HEK293 (cell line): Measurements from ENCODE around the gene ZSCAN30.

Experiments used
- GLIS1 ChIP-seq: fragments of 450-650 bp; formaldehyde crosslinking; IDR thresholded peaks from 2 replicates; pipeline ENCODE4 v1.5.1; 2016; ENCODE audit warnings: missing biosample characterization, missing genetic modification characterization
- GLIS2 ChIP-seq: fragments of 450-650 bp; formaldehyde crosslinking; IDR thresholded peaks from 2 replicates; pipeline ENCODE4 v1.5.1; 2016; ENCODE audit warnings: missing biosample characterization, missing genetic modification characterization
- HOXC10 ChIP-seq: sonication (generic); formaldehyde crosslinking; IDR thresholded peaks from 2 replicates; pipeline ENCODE4 v1.8.1; 2023; ENCODE audit warnings: mild to moderate bottlenecking, missing genetic modification reagents
- IKZF3 ChIP-seq: fragments of 450-650 bp; IDR thresholded peaks from 2 replicates; pipeline ENCODE4 v1.5.0; 2018; ENCODE audit warnings: missing biosample characterization, mild to moderate bottlenecking, missing genetic modification characterization, moderate library complexity
- KLF1 ChIP-seq: fragments of 450-650 bp; formaldehyde crosslinking; IDR thresholded peaks from 2 replicates; pipeline ENCODE4 v1.5.1; 2016; ENCODE audit warnings: missing biosample characterization, missing genetic modification characterization
- KLF9 ChIP-seq: fragments of 450-650 bp; formaldehyde crosslinking; IDR thresholded peaks from 2 replicates; pipeline ENCODE4 v1.5.1; 2016; ENCODE audit warnings: missing biosample characterization, missing genetic modification characterization, low read depth
- OSR2 ChIP-seq: fragments of 450-650 bp; formaldehyde crosslinking; IDR thresholded peaks from 2 replicates; pipeline ENCODE4 v1.5.1; 2016; ENCODE audit warnings: missing biosample characterization, missing genetic modification characterization
- OVOL3 ChIP-seq: fragments of 450-650 bp; formaldehyde crosslinking; IDR thresholded peaks from 2 replicates; pipeline ENCODE4 v1.5.1; 2016; ENCODE audit warnings: missing biosample characterization, missing genetic modification characterization
- SP2 ChIP-seq: fragments of 450-650 bp; formaldehyde crosslinking; IDR thresholded peaks from 2 replicates; pipeline ENCODE4 v1.5.1; 2016; ENCODE audit warnings: missing biosample characterization, missing genetic modification characterization
- SP7 ChIP-seq: fragments of 450-650 bp; formaldehyde crosslinking; IDR thresholded peaks from 2 replicates; pipeline ENCODE4 v1.5.1; 2016; ENCODE audit warnings: missing biosample characterization, missing genetic modification characterization
- TRIM28 ChIP-seq: IDR thresholded peaks from 2 replicates; pipeline ENCODE4 v1.6.1; 2011; ENCODE audit warnings: low read length, control low read depth, borderline replicate concordance
- YY1 ChIP-seq: fragments of 450-650 bp; formaldehyde crosslinking; IDR thresholded peaks from 2 replicates; pipeline ENCODE4 v1.5.1; 2018; ENCODE audit warnings: missing biosample characterization, missing genetic modification characterization
- ZBTB10 ChIP-seq: fragments of 450-650 bp; formaldehyde crosslinking; IDR thresholded peaks from 2 replicates; pipeline ENCODE4 v1.5.1; 2016; ENCODE audit warnings: missing biosample characterization, missing genetic modification characterization
- ZBTB17 ChIP-seq: fragments of 450-650 bp; formaldehyde crosslinking; IDR thresholded peaks from 2 replicates; pipeline ENCODE4 v1.5.1; 2016; ENCODE audit warnings: missing biosample characterization, missing genetic modification characterization
- ZBTB20 ChIP-seq: fragments of 450-650 bp; formaldehyde crosslinking; IDR thresholded peaks from 2 replicates; pipeline ENCODE4 v1.5.1; 2016; ENCODE audit warnings: missing biosample characterization, missing genetic modification characterization
- ZBTB48 ChIP-seq: fragments of 450-650 bp; formaldehyde crosslinking; IDR thresholded peaks from 2 replicates; pipeline ENCODE4 v1.5.1; 2016; ENCODE audit warnings: missing biosample characterization, missing genetic modification characterization
- ZFHX2 ChIP-seq: fragments of 450-650 bp; formaldehyde crosslinking; conservative IDR thresholded peaks from 2 replicates; pipeline ENCODE4 v1.5.1; 2016; ENCODE audit warnings: missing biosample characterization, missing genetic modification characterization
- ZFP69B ChIP-seq: fragments of 450-650 bp; formaldehyde crosslinking; IDR thresholded peaks from 2 replicates; pipeline ENCODE4 v1.5.1; 2016; ENCODE audit warnings: missing biosample characterization, missing genetic modification characterization
- ZIC2 ChIP-seq: fragments of 450-650 bp; formaldehyde crosslinking; IDR thresholded peaks from 2 replicates; pipeline ENCODE4 v1.5.1; 2016; ENCODE audit warnings: missing biosample characterization, missing genetic modification characterization
- ZNF157 ChIP-seq: fragments of 450-650 bp; formaldehyde crosslinking; IDR thresholded peaks from 2 replicates; pipeline ENCODE4 v1.5.1; 2016; ENCODE audit warnings: missing biosample characterization, missing genetic modification characterization
- ZNF169 ChIP-seq: fragments of 450-650 bp; formaldehyde crosslinking; IDR thresholded peaks from 2 replicates; pipeline ENCODE4 v1.5.1; 2016; ENCODE audit warnings: missing biosample characterization, missing genetic modification characterization
- ZNF274 ChIP-seq, 2 experiments: fragments of 200-500 bp in 1 of 2; fragments of 450-650 bp in 1 of 2; sonication (Bioruptor generic) in 1 of 2; formaldehyde crosslinking in 1 of 2; IDR thresholded peaks; 2 replicates each; pipeline versions ENCODE4 v1.5.1 to v1.6.1; 2014 to 2016; ENCODE audit warnings: borderline replicate concordance in 1 of 2, inconsistent platforms in 1 of 2, low read length in 1 of 2, missing biosample characterization in 1 of 2, missing genetic modification characterization in 1 of 2
- ZNF335 ChIP-seq: fragments of 450-650 bp; formaldehyde crosslinking; conservative IDR thresholded peaks from 2 replicates; pipeline ENCODE4 v1.5.1; 2016; ENCODE audit warnings: missing biosample characterization, missing genetic modification characterization
- ZNF501 ChIP-seq: fragments of 450-650 bp; formaldehyde crosslinking; IDR thresholded peaks from 2 replicates; pipeline ENCODE4 v1.5.1; 2016; ENCODE audit warnings: missing biosample characterization, missing genetic modification characterization
- ZNF529 ChIP-seq: fragments of 450-650 bp; formaldehyde crosslinking; IDR thresholded peaks from 2 replicates; pipeline ENCODE4 v1.5.1; 2017; ENCODE audit warnings: missing genetic modification characterization, missing biosample characterization; ENCODE audit not compliant: insufficient replicate concordance
- ZNF791 ChIP-seq: fragments of 450-650 bp; formaldehyde crosslinking; IDR thresholded peaks from 2 replicates; pipeline ENCODE4 v1.5.1; 2016; ENCODE audit warnings: missing biosample characterization, missing genetic modification characterization
- ZSCAN30 ChIP-seq: fragments of 450-650 bp; IDR thresholded peaks from 2 replicates; pipeline ENCODE4 v1.5.1; 2018; ENCODE audit warnings: missing biosample characterization, mild to moderate bottlenecking, missing genetic modification characterization, moderate library complexity
- ZXDB ChIP-seq: fragments of 450-650 bp; formaldehyde crosslinking; IDR thresholded peaks from 2 replicates; pipeline ENCODE4 v1.5.1; 2016; ENCODE audit warnings: missing biosample characterization, missing genetic modification characterization
- TF ChIP-seq, protein P1 (sequence below): fragments of 450-650 bp; formaldehyde crosslinking; IDR thresholded peaks from 2 replicates; pipeline ENCODE4 v1.5.1; 2016; ENCODE audit warnings: missing biosample characterization, missing genetic modification characterization
- TF ChIP-seq, protein P2 (sequence below): fragments of 450-650 bp; formaldehyde crosslinking; IDR thresholded peaks from 2 replicates; pipeline ENCODE4 v1.5.1; 2017; ENCODE audit warnings: missing biosample characterization, missing genetic modification characterization
- TF ChIP-seq, protein P3 (sequence below): IDR thresholded peaks from 2 replicates; pipeline ENCODE4 v1.6.1; 2011; ENCODE audit warnings: mild to moderate bottlenecking, low read depth, low read length, borderline replicate concordance

The ZSCAN30 gene

GRCh38 chr18:35240664-35241447 is 49.2 kb downstream of the ZSCAN30 start, which contains the start of gene ZNF397 (continued):
- TF ChIP-seq ZBTB10 (tag by site-specific recombination) (0 out of 2 replicates have a peak, but pooled peaks have one; percentile 33), ZXDB (tag by site-specific recombination) (peak; percentile 75), ZBTB48 (tag by site-specific recombination) (peak; percentile 63), ZIC2 (tag by site-specific recombination) (peak; percentile 9; the same call in 1 of the 2 replicates), ZNF501 (tag by site-specific recombination) (peak; percentile 80), ZNF169 (no peak), ZNF157 (no peak), OVOL3 (no peak), ZBTB17 (tag by site-specific recombination) (0 out of 2 replicates have a peak, but pooled peaks have one; percentile 35), GLIS2 (tag by site-specific recombination) (peak; percentile 71), ZNF335 (tag by site-specific recombination) (peak; percentile 100), ZFP69B (tag by site-specific recombination) (peak; percentile 69; the same call in 1 of the 2 replicates), ZNF791 (no peak), YY1 (tag by site-specific recombination) (no peak), GLIS1 (peak; percentile 47; the same call in 1 of the 2 replicates), HOXC10 (CRISPR knock-in tag) (0 out of 2 replicates have a peak, but pooled peaks have one; percentile 24), ZFHX2 (peak; percentile 49; the same call in 1 of the 2 replicates), KLF9 (tag by site-specific recombination) (peak; percentile 55; the same call in 1 of the 2 replicates), ZNF529 (tag by site-specific recombination) (no peak), ZNF274 (IDR thresholded peaks at IDR 0.05; ENCODE audit: low read length) (no peak), ZNF274 (tag by site-specific recombination; IDR thresholded peaks at IDR 0.05; ENCODE audit: borderline replicate concordance) (no peak), OSR2 (0 out of 2 replicates have a peak, but pooled peaks have one; percentile 26), ZSCAN30 (peak; percentile 52), KLF1 (0 out of 2 replicates have a peak, but pooled peaks have one; percentile 20), ZBTB20 (tag by site-specific recombination) (peak; percentile 59; the same call in 1 of the 2 replicates), SP7 (tag by site-specific recombination) (peak; percentile 59), TRIM28 (peak; percentile 53; the same call in 1 of the 2 replicates), IKZF3 (tag by site-specific recombination) (peak; percentile 63), SP2 (peak; percentile 91)
- TF ChIP-seq, protein P1, sequence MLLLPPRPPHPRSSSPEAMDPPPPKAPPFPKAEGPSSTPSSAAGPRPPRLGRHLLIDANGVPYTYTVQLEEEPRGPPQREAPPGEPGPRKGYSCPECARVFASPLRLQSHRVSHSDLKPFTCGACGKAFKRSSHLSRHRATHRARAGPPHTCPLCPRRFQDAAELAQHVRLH (tag by site-specific recombination): peak; percentile 42; the same call in 1 of the 2 replicates
- TF ChIP-seq, protein P2, sequence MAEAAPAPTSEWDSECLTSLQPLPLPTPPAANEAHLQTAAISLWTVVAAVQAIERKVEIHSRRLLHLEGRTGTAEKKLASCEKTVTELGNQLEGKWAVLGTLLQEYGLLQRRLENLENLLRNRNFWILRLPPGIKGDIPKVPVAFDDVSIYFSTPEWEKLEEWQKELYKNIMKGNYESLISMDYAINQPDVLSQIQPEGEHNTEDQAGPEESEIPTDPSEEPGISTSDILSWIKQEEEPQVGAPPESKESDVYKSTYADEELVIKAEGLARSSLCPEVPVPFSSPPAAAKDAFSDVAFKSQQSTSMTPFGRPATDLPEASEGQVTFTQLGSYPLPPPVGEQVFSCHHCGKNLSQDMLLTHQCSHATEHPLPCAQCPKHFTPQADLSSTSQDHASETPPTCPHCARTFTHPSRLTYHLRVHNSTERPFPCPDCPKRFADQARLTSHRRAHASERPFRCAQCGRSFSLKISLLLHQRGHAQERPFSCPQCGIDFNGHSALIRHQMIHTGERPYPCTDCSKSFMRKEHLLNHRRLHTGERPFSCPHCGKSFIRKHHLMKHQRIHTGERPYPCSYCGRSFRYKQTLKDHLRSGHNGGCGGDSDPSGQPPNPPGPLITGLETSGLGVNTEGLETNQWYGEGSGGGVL (tag by site-specific recombination): 0 out of 2 replicates have a peak, but pooled peaks have one; percentile 33
- TF ChIP-seq, protein P3, sequence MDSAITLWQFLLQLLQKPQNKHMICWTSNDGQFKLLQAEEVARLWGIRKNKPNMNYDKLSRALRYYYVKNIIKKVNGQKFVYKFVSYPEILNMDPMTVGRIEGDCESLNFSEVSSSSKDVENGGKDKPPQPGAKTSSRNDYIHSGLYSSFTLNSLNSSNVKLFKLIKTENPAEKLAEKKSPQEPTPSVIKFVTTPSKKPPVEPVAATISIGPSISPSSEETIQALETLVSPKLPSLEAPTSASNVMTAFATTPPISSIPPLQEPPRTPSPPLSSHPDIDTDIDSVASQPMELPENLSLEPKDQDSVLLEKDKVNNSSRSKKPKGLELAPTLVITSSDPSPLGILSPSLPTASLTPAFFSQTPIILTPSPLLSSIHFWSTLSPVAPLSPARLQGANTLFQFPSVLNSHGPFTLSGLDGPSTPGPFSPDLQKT: peak; percentile 63; the same call in 1 of the 2 replicates
